Left kidney (tissue), 2 donors: ENCODE results near the gene LTBP1. TPM values are rescaled to one million over a fixed set of nuclear protein-coding genes. Genes with fewer than 3 reads are reported as not detected.

ENCODE experiments used
- DNase-seq: peaks from one replicate; pipeline ENCODE4 v3.0.0-alpha.2; 2013
- polyA plus RNA-seq: library from polyadenylated mRNA; unstranded; fragments of 120-200 nt; gene quantifications from one replicate; pipeline ENCODE4 v1.2.1, GENCODE V29; 2013; ENCODE audit not compliant: insufficient read length

The LTBP1 gene
- polyA plus RNA-seq, 1 donor = 85.2 TPM

DNA sequence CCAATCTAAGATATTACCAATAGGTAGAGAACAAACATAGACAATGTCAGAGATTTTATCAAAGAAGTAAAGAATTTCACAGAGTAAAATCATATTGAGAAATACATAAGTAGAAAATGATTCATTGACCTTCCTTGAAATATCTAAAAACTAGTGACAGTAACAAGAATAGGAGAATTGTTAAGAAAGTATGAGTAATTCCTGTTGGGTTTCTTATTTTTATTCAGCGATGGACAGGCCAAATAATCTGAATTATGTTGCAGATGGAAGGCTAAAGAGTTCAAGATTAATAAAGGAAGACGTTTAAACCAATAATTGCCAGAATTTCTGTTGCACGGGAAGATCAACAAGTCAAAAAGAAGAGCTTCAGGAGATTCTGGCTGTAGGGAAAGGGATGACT lies 366.3 kb downstream of the LTBP1 start:
- no peak for DNase-seq

DNA sequence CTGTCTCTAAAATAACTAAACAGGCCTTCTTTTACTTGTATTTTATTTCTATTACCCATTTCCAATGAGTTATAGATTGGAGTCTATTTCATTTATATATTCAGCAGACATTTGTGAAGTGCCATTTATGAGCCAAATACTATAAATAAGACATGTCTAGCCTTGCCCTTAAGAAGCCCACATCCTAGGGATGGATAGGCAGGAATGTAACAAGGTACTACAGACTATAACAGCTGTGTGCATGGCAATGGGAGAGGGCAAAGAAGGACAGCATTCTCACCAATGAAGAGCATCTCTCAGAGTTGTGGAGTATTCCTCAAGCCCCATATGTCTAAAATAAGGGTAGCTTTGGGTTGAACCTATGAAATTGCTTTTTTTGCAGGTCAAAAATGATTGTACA lies 367.8 kb downstream of the LTBP1 start:
- DNase-seq = no peak

DNA sequence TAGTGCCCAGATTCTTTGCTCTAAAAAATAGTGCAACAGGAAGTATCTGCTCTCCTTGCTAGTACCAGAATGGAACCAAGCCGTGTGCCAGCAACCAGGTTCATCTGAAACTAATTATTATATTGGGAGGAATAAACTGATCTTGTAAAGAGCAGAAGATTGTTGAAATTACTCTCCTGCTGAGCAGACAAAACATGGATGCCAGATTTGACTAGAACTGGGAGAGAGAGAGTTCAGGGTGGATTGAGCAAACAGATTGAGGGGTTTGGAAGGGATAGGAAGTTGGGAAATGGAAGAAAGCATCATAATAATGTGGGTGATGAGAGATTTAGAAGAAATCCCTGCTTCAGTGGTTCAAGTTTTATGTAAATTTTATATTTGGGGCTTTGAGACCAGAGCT lies 369.6 kb downstream of the LTBP1 start:
- DNase-seq = no peak

DNA sequence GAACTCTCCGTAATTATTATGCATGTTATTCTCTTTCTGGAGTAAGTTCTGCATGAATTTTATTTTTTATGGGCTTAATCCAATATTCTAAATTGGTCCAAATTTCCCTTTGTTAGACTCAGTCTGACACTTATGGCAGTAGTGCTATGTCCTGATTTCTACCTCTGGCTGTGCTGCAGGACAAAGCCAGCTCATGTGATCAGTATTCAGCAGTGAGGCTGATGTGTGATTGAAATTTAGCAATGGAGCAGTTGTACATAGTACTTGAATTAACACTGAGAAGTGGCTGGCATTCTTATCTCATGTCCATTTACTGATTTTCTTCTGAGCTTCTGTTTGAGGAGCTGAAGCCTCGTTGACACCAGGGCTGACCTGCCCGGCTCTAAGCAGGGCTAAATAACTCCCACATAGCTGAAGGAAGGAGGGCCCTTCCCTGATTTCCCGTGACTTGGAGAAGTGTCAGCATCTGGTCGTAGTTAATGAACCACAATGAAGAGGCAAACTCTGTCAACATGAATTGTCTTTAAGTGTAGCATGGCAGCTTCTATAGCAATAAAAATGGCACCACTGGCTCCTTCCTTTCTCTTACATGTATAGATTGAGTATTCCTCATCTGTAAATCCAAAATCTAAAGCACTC lies 370.7 kb downstream of the LTBP1 start:
- DNase-seq = no peak

DNA sequence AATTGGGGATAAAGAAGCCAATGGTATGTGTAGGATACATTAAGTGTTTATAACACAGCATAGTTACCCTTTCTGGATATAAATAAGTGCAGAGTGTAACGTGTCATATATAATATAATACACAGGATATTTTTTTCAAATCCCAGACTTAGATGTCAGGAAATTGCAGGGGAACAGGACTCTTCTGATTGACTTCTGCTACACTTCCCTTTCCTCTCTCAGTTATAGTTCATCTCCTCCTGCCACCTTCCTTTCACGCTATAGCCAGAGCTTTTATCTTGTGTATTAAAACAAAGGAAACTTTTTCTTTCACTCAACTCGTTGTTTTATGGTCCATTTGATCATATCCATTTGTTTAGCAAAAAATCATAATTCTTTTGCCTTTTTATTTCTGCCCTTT lies 371.7 kb downstream of the LTBP1 start:
- no peak for DNase-seq

DNA sequence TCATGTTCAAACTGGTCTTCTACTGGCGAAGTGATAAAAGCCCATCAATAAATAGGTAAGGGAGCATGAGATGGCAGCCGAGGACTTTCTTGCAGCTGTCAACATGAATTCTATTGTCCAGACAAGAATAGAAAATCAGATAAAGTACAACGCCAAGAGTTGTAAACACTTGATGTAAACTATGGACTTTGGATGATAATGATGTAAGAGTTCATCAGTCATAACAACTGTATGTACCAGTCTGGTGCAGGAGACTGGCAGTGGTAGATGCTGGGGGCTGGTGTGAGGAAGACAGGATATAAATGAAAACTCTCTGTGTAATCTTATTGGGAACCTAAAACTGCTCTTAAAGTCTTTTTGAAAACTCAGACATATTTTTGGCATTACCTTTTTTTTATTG lies 373.8 kb downstream of the LTBP1 start:
- no peak for DNase-seq

DNA sequence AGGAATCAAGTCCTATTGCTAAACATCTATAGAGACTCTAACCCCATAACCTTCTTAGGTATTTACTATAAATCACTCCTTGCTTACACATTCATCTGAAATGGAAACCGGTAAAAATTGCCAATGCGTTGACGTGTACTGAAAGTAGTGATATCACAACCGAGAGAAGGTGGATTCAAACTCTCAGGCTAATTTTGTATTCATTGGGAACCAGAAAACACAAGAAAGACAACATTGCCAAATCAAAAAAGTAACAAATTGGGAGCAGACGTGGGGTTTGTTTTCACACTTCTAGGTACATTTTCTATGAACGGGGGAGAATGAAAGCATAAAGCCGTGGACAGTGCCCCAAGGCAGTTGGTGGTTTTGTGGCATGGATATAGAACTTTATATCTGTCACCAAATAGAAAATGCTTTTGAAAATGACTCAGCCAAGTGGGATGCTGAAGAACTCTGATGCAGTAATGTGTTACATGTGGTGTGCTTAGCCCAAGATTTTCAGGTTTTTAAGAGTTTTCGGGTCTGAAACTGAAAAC lies 374.6 kb downstream of the LTBP1 start:
- DNase-seq = no peak

DNA sequence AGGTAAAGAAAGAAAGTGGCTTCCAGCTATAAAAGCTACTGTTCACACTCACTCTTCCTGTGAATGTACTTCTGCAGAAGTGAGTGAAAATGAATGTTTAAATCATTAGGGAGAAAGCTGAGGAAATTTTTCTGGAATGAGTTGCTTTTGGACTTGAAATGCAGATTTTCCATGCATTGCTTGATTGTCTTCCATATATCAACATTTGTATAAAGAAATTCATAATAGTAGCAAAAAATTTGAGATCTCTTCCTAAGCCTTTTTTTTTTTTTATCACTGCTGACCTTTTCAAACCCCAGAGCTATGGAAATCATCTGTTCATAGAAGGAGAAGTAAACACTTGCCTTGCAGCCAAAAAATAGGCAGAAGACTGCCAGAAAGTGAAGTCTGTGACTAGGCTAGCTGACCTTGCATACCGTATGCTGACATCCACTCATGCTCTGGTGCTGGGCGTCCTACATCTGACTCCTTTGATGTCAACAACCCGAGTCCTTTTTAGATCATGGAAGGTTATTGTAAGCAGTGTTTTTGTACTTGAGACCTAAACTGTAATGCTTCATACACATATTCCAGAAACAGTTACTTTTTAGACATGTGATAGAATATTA lies 375.2 kb downstream of the LTBP1 start:
- peak; percentile 18 for DNase-seq

DNA sequence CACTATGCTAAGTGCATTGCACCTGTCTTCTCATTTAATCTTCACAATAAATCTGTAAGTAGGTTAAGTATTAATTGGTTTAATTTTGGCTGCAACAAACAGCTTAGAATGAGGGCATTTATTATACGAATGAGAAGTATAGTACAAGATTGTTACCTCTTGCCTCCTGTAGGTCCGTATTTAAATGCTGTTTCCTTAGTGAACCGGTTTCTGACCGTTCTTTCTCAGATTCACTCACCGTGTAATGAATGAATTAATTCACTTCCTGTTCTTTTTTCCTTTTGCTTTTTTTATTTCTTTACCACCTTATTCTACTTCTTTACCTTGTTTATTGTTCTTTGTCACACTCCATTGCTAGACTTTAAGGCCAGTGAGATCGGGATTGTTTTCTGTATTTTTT lies 375.9 kb downstream of the LTBP1 start:
- peak; percentile 7 for DNase-seq

DNA sequence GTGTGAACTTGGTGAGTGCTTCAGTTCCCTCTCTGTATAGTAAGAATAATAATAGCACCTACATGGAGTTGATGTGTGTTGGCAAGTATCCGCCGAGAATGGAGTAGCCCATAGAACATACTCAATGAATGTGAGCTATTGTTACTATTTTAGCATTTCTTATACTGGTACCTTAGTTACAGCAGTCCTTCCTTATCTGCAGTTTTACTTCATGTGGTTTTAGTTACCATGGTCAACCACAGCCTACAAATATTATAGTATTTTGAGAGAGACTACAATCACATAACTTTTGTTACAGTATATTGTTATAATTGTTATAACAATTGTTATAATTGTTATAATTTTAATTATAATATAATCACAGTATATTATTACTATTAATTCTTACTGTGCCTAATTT lies 377.2 kb downstream of the LTBP1 start:
- DNase-seq = no peak

DNA sequence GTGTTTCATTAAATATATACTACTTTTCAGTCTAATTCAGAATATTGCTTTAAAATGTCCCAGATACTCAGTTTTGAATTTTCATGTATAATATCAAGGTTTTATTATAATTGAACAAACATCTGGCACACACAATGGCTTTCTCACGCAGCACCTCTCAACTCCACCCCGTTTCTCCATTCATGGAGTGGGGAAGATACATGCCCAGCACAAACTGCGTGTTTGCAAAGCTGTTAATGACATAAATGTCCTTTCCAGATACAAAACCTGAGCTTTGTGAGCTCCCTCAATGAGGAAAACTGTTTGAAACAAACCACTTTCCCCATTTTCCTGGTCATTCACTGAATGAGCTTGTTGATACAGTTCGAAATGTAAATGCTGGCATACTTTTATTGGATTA lies 379.3 kb downstream of the LTBP1 start:
- DNase-seq = no peak

DNA sequence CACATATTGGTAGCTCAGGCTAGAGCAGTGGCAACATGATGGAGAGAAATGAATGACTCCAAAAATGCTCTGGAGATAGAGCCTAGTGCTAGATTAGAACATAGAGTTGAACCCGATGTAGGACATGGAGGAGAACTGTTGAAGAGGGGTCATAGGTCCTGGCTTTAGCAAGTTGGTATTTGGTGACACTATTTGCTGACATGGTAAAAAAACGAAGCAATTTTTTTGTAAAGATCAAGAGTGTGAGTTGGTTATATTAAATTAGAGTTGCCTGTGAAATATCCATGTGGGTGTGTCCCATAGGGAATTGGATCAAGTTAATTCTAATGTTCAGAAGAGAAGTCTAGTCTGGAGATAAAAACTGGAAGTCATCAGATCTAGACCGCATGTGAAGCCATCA lies 386.7 kb downstream of the LTBP1 start:
- DNase-seq = no peak

DNA sequence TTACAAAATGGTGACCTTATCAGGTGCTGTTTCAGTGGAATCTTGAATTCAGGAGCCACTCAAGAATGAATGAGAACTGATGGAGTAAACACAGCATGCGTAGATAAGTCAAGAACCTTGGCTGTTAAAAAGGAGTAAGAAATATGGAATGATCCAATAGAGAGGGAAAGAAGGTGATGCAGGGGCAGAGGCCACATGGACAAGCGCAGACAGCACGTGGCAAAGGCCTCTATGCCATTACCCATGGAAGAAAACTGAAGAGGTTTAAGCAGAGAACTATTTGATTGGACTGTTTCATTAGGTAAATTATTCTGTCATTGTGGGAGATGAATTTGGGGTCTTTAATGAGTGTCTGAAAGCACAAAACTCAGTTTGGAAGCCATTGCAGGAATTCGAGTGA lies 387.3 kb downstream of the LTBP1 start:
- DNase-seq = no peak

DNA sequence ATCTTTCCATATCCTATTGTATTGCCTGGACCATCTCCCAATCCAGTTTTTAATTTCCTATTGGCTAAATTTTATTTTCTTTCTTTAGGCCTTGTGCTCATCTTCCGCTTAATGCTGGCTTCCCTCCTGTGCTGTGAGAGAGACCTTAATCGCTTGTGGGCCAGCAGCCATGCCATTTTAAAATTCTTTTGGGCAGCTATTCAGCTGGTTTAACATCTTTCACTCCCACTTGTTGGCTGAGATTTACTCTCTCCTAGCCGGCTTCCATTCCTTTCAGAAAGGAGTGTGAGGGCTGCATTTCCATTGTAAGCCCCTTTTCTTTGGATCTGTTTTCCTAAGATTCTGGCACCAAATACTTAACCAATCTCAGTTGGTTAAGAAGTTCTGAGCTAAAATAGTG lies 388.8 kb downstream of the LTBP1 start:
- no peak for DNase-seq

DNA sequence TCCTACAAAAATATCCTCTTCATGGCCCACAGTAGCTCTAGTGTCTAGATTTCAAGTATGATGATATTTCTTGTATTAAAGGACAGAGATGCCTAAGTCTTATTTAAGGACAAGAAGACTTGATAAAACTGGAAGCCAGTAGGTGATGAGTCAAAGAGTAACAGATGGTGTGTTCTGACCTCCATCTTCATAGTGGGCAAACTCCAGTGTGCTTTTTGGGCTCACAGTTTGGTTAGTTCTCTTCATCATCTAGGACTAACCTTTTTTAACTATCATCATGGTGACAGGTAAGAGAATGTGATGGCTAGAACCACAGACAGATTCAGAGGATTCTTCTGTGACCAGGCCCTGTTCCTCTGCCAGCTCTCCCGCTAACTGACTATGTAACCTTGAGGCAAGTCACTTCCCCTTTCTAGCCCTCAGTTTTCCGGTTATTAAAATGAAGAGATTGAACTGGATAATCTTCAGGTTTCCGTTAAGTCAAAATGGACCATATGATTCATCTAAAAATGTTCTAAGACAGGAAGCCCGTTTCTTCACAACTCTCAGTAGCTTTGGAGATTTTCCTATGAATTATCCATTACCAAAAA lies 389.4 kb downstream of the LTBP1 start:
- DNase-seq = no peak

DNA sequence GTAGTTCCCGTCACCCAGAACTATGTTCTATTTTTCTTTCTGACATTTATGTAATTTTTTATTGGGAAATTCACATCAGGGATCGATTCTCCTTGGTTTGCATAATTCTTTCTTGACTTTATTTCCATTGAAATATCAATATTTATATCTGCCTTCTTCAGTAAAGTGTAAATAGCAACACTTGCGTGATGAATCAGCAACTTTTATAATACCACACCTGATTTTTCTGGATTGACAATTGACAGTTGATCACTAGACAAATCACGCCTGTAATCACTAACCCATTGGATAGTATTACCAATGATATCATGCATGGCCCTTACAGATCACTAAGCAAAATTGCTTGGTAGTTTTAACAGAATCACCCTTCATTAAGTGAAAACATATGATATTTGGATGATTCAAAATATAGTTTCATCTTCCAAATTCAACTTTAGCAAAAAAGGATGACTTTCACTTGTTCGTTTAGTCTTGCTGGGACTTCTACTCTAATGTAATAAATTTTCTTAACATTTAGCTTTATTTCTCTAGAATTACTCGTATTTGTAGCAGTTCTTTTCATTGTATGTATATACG lies 390.7 kb downstream of the LTBP1 start:
- no peak for DNase-seq

DNA sequence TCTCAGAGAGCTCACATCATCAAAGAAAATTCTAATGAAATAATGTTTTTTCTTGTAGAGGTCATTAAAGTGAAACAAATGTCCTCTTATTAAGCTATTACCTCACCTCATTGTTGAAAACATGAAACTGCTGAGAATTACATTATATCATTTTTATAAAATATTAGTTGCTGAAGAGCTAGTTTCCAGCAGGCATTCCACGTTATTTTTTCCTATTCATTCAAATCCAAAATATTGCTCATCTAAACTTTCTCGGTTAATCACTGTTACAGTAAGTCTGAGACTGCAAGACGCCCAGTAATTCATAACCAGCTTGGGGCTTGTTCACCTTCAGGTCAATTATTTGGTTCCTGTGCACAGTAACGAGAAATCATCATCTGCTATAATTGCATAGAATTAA lies 391.2 kb downstream of the LTBP1 start:
- no peak for DNase-seq

DNA sequence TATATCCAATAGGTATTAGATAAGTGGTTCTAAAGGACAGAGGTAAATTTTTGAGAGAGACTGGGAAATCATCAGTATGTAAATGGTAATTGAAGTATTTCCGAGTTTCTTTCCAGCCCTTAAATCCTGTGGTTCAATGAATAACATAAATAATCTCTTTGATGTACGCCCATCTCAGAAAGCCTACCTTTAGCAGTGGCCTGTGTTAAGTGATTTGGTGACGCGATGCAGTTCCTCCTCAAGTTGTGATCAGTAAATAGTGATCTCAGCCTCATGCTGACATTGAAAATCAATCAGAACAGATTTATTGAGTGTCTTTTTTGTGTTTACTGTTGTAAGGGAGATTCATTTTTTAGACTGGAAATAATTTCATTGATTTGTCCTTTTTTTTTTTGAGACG lies 392.5 kb downstream of the LTBP1 start:
- no peak for DNase-seq

DNA sequence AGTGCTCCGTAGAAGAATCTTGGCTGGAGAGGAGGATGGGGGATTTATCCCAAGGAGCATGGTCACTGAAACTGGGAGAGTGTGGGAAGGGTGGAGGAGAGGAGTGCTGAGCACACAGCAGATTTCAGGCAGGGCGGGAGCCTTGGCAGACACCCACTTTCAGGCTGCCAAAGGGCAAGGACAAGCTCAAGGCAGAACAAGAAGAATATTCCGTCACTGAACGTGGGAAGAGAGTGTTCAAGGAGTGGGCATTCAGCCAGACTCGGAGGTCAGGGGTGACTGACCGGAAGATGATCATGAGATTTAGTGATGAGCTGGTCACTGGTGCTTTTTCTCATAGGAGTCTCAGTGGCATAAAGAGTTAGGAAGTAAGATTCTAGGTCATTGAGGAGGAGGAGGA lies 393.5 kb downstream of the LTBP1 start:
- no peak for DNase-seq

DNA sequence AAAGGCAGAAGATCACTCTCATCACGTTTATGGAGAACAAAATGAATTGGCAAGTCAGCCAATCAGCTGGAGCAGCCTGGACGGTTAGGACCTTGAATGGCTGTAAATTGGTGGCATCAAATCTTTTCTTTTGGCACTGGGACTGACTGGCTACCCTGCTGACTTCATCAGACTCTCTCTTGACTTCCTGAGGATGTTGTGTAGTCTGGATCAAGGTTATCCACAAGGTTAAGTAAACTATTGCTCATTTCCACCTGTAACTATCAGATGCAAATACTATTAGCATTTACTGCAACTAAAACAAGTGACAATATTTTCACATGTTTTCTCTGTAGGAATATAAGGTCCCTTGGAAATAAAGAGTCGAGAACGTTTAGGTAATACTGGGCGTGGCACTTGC lies 395.4 kb downstream of the LTBP1 start:
- DNase-seq = no peak

DNA sequence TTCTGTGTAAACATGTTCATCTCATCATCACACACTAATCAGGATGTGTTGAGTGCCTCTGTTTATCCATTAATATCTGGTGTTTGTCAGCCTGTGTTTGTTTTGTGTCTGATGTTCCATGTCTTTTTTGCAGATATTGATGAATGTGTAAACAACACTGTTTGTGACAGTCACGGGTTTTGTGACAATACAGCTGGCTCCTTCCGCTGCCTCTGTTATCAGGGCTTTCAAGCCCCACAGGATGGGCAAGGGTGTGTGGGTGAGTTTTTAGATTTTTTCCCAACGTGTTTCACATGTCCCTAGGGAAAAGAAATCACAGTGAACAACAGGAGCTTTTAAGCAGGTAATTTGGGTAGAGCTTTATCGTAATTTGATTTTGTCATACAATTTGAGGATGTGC lies 396.0 kb downstream of the LTBP1 start:
- no peak for DNase-seq

DNA sequence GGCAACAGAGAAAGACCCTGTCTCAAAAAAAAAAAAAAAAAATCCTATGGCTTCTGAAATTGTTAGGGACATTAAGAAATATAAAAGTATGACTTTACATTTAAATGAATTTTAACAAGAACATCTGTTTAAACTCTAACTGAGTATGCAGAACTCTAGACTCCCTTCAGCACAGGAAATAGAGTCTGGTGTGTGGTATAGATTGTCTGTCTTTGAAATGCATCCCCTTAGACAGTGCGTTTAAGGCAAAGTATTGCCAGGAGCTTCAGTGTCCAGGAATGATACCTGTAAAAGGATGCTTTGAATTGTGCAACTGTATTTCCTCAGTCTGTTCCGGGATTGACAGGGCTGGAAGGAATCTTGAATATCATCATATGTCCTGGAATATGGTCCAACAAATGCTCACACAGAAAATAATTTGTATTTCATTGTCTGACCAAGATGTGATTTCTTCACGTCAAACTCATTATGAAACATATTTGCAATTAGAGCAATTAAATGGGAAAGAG lies 396.7 kb downstream of the LTBP1 start:
- no peak for DNase-seq

DNA sequence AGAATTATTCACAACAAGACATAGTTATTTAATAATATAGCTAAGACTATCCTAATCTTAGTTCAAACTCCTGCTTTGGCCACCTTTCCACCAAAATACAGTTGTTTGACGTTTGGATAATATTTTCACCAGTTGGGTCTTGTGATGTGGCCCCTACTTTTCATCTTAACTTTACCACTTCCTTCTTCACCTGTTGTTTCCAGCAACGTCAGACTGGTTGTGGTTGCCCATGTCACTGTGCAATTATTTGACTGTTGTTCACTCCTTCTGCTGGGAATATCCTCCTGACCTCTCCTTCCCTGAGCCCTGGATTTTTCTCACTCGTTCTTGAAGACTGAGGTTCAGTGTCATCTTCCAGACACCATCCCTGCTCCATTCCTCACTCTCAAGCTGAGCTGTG lies 397.5 kb downstream of the LTBP1 start:
- DNase-seq = no peak
